HepG2 (cell line): Measurements from ENCODE around the gene TNRC18. TPM values are rescaled to one million over a fixed set of nuclear protein-coding genes. Genes with fewer than 3 reads are reported as not detected.
A peak's percentile ranks its signal among the peaks of the same experiment; 100 is the strongest.

Experiments used
- ARHGAP35 ChIP-seq: sonication (generic); formaldehyde crosslinking; IDR thresholded peaks from 2 replicates; pipeline ENCODE4 v1.9.0; 2022; ENCODE audit warnings: mild to moderate bottlenecking, inconsistent platforms, moderate library complexity, missing genetic modification reagents, borderline replicate concordance
- ATF1 ChIP-seq: IDR thresholded peaks from 2 replicates; pipeline ENCODE4 v1.6.1; 2016; ENCODE audit warnings: mild to moderate bottlenecking, control low read depth
- ATM ChIP-seq: fragments of 450-650 bp; IDR thresholded peaks from 2 replicates; pipeline ENCODE4 v1.7.1; 2017; ENCODE audit warnings: mild to moderate bottlenecking, borderline replicate concordance
- KDM1A ChIP-seq: IDR thresholded peaks from 2 replicates; pipeline ENCODE4 v1.6.1; 2016; ENCODE audit warnings: missing compliant biosample characterization
- KDM5A ChIP-seq: fragments of 200-600 bp; sonication (generic); IDR thresholded peaks from 2 replicates; pipeline ENCODE4 v1.7.0; 2018; ENCODE audit warnings: antibody characterized with exemption, mild to moderate bottlenecking, low read length, borderline replicate concordance
- KLF9 ChIP-seq: IDR thresholded peaks from 2 replicates; pipeline ENCODE4 v1.6.1; 2016; ENCODE audit warnings: low read depth
- MAFG ChIP-seq: sonication (generic); formaldehyde crosslinking; IDR thresholded peaks from 2 replicates; pipeline ENCODE4 v1.5.1; 2020; ENCODE audit warnings: mild to moderate bottlenecking, missing genetic modification reagents
- NFE2L1 ChIP-seq: sonication (generic); formaldehyde crosslinking; IDR thresholded peaks from 2 replicates; pipeline ENCODE4 v1.4.0; 2020; ENCODE audit warnings: missing genetic modification reagents, mild to moderate bottlenecking, borderline replicate concordance
- SIX1 ChIP-seq: sonication (generic); formaldehyde crosslinking; IDR thresholded peaks from 2 replicates; pipeline ENCODE4 v1.4.0; 2020; ENCODE audit warnings: missing genetic modification reagents, borderline replicate concordance
- SNRNP70 ChIP-seq: fragments of 200-400 bp; formaldehyde crosslinking; IDR thresholded peaks from 2 replicates; pipeline ENCODE4 v1.6.1; 2017; ENCODE audit warnings: mild to moderate bottlenecking, low read depth, low read length, moderate library complexity
- YEATS4 ChIP-seq: sonication (generic); formaldehyde crosslinking; IDR thresholded peaks from 2 replicates; pipeline ENCODE4 v1.4.0; 2020; ENCODE audit warnings: missing genetic modification reagents, borderline replicate concordance
- ZBTB20 ChIP-seq: sonication (generic); formaldehyde crosslinking; IDR thresholded peaks from 2 replicates; pipeline ENCODE4 v1.8.1; 2023; ENCODE audit warnings: missing genetic modification reagents, low read depth, mild to moderate bottlenecking, borderline replicate concordance
- ZNF550 ChIP-seq: sonication (generic); formaldehyde crosslinking; IDR thresholded peaks from 2 replicates; pipeline ENCODE4 v1.4.0; 2020; ENCODE audit warnings: mild to moderate bottlenecking, missing genetic modification reagents, borderline replicate concordance
- ZNF780A ChIP-seq: sonication (generic); formaldehyde crosslinking; IDR thresholded peaks from 2 replicates; pipeline ENCODE4 v1.8.0; 2022; ENCODE audit warnings: mild to moderate bottlenecking, missing genetic modification reagents, moderate library complexity
- ZNF788 ChIP-seq: sonication (generic); formaldehyde crosslinking; IDR thresholded peaks from 2 replicates; pipeline ENCODE4 v1.5.0; 2020; ENCODE audit warnings: mild to moderate bottlenecking, missing genetic modification reagents, borderline replicate concordance
- polyA plus RNA-seq, 8 experiments: library from polyadenylated mRNA; depleted of rRNA in 3 of 8; stranded (reverse) in 7 of 8; unstranded in 1 of 8; fragments of >200 nt; fragmentation: Illumina TruSeq in 4 of 8; extraction: Trizol in 4 of 8; gene quantifications; 2 replicates each; pipeline versions ENCODE4 v1.2.1 to v1.2.3, GENCODE V29; 2011 to 2016; ENCODE audit warnings: low read depth in 4 of 8, missing spikeins in 1 of 8, mixed read lengths in 1 of 8; ENCODE audit not compliant: insufficient read depth in 1 of 8
- total RNA-seq, 5 experiments: library from RNA; depleted of rRNA; stranded (reverse); fragments of >200 nt; fragmentation: Illumina TruSeq; extraction: Trizol; gene quantifications; 2 replicates each; pipeline ENCODE4 v1.2.3, GENCODE V29; 2016; ENCODE audit warnings: low read depth in 1 of 5
- TF ChIP-seq, protein P1 (sequence below): IDR thresholded peaks from 2 replicates; pipeline ENCODE4 v1.6.1; 2016; ENCODE audit warnings: missing compliant biosample characterization, missing genetic modification reagents, borderline replicate concordance
- TF ChIP-seq, protein P2 (sequence below): sonication (generic); formaldehyde crosslinking; IDR thresholded peaks from 2 replicates; pipeline ENCODE4 v1.8.1; 2022; ENCODE audit warnings: mild to moderate bottlenecking, missing genetic modification reagents
- TF ChIP-seq, protein P3 (sequence below): sonication (generic); formaldehyde crosslinking; IDR thresholded peaks from 2 replicates; pipeline ENCODE4 v1.8.0; 2022; ENCODE audit warnings: low read depth, missing genetic modification reagents
- TF ChIP-seq, protein P4 (sequence below): sonication (generic); formaldehyde crosslinking; IDR thresholded peaks from 2 replicates; pipeline ENCODE4 v1.4.0; 2020; ENCODE audit warnings: missing genetic modification reagents
- TF ChIP-seq, protein P5 (sequence below): IDR thresholded peaks from 2 replicates; pipeline ENCODE4 v1.6.1; 2016; ENCODE audit warnings: low read depth, control low read depth
- TF ChIP-seq, protein P6 (sequence below): sonication (generic); formaldehyde crosslinking; IDR thresholded peaks from 2 replicates; pipeline ENCODE4 v1.4.0; 2020; ENCODE audit warnings: mild to moderate bottlenecking, missing genetic modification reagents

Gene TNRC18
- total and polyA plus RNA-seq, 2 of the 13 experiments (the other 11 are each of a cell fraction or from before 2014, with no cell fraction given): 11.7 to 17.4 TPM

DNA sequence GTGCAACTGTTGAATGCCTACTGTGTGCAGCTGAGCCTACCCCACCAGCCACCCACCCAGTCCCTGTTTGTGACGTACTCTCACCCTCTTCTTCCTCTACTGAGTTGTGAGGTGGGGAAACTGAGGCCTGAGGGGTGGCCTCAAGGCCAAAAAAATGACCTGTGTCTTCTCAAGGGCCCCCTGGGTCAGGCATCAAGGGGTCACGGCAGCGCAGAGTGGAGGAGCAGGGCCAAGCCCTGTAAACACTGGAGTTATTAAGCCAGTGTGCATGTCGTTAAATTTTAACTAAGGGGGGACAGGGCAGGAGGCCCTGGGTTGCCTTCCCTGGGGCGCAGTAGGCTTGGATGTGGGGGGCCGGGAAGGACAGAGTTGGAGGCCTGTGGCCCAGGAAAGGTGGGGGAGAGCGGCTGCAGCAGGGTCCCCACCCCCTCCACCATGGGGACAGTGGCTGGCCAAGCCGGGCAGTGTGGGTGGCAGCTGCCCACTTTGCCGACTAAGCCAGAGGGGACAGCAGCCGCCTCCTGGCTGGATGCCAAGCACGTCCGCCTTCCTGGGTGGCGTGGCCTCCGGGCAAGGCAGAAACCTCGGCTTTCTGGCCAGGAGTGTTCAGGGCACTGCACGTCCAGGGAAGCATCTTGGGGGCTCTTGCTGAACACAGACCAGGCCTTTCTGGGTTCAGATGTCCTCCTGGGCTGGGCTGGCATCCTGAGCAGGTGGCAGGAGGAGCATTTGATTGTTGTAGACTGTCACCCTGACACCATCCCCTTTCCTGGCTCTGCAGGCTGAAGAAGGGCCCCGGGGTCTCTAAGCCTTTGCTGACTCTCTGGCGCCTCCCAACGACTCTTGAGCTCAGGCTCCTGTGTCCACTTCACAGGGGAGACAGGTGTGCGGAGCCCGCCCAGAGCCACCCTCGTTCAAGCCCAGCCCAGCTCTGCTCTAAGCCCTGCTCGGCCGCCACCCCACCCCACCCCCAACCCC, 139.0 kb downstream of the TNRC18 start (continued):
- TF ChIP-seq, protein P1, sequence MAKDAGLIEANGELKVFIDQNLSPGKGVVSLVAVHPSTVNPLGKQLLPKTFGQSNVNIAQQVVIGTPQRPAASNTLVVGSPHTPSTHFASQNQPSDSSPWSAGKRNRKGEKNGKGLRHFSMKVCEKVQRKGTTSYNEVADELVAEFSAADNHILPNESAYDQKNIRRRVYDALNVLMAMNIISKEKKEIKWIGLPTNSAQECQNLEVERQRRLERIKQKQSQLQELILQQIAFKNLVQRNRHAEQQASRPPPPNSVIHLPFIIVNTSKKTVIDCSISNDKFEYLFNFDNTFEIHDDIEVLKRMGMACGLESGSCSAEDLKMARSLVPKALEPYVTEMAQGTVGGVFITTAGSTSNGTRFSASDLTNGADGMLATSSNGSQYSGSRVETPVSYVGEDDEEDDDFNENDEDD: no peak; the same call in 1 of the 2 replicates
- no peak for TF ChIP-seq MAFG
- TF ChIP-seq, protein P2, sequence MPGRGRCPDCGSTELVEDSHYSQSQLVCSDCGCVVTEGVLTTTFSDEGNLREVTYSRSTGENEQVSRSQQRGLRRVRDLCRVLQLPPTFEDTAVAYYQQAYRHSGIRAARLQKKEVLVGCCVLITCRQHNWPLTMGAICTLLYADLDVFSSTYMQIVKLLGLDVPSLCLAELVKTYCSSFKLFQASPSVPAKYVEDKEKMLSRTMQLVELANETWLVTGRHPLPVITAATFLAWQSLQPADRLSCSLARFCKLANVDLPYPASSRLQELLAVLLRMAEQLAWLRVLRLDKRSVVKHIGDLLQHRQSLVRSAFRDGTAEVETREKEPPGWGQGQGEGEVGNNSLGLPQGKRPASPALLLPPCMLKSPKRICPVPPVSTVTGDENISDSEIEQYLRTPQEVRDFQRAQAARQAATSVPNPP (CRISPR knock-in tag): no peak
- TF ChIP-seq KDM1A: no peak
- TF ChIP-seq ATF1: no peak
- TF ChIP-seq, protein P3, sequence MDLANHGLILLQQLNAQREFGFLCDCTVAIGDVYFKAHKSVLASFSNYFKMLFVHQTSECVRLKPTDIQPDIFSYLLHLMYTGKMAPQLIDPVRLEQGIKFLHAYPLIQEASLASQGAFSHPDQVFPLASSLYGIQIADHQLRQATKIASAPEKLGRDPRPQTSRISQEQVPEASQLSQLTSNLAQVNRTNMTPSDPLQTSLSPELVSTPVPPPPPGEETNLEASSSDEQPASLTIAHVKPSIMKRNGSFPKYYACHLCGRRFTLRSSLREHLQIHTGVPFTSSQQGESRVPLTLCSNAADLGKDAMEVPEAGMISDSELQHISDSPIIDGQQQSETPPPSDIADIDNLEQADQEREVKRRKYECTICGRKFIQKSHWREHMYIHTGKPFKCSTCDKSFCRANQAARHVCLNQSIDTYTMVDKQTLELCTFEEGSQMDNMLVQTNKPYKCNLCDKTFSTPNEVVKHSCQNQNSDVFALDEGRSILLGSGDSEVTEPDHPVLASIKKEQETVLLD (CRISPR knock-in tag): no peak
- no peak for TF ChIP-seq NFE2L1 (CRISPR knock-in tag)
- TF ChIP-seq KLF9: no peak
- TF ChIP-seq, protein P4, sequence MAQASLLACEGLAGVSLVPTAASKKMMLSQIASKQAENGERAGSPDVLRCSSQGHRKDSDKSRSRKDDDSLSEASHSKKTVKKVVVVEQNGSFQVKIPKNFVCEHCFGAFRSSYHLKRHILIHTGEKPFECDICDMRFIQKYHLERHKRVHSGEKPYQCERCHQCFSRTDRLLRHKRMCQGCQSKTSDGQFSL (CRISPR knock-in tag): no peak
- TF ChIP-seq, protein P5, sequence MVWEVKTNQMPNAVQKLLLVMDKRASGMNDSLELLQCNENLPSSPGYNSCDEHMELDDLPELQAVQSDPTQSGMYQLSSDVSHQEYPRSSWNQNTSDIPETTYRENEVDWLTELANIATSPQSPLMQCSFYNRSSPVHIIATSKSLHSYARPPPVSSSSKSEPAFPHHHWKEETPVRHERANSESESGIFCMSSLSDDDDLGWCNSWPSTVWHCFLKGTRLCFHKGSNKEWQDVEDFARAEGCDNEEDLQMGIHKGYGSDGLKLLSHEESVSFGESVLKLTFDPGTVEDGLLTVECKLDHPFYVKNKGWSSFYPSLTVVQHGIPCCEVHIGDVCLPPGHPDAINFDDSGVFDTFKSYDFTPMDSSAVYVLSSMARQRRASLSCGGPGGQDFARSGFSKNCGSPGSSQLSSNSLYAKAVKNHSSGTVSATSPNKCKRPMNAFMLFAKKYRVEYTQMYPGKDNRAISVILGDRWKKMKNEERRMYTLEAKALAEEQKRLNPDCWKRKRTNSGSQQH (CRISPR knock-in tag): no peak
- no peak; the same call in 1 of the 2 replicates for TF ChIP-seq KDM5A
- TF ChIP-seq ATM: no peak
- no peak for TF ChIP-seq ZNF780A (CRISPR knock-in tag)
- no peak for TF ChIP-seq ZBTB20
- TF ChIP-seq, protein P6, sequence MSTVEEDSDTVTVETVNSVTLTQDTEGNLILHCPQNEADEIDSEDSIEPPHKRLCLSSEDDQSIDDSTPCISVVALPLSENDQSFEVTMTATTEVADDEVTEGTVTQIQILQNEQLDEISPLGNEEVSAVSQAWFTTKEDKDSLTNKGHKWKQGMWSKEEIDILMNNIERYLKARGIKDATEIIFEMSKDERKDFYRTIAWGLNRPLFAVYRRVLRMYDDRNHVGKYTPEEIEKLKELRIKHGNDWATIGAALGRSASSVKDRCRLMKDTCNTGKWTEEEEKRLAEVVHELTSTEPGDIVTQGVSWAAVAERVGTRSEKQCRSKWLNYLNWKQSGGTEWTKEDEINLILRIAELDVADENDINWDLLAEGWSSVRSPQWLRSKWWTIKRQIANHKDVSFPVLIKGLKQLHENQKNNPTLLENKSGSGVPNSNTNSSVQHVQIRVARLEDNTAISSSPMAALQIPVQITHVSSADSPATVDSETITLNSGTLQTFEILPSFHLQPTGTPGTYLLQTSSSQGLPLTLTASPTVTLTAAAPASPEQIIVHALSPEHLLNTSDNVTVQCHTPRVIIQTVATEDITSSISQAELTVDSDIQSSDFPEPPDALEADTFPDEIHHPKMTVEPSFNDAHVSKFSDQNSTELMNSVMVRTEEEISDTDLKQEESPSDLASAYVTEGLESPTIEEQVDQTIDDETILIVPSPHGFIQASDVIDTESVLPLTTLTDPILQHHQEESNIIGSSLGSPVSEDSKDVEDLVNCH (CRISPR knock-in tag): no peak
- 0 out of 2 replicates have a peak, but pooled peaks have one; percentile 10 for TF ChIP-seq SIX1
- no peak for TF ChIP-seq ZNF550 (CRISPR knock-in tag)
- no peak for TF ChIP-seq SNRNP70
- no peak; the same call in 1 of the 2 replicates for TF ChIP-seq ZNF788 (CRISPR knock-in tag)
- TF ChIP-seq YEATS4 (CRISPR knock-in tag): peak; percentile 60; the same call in 1 of the 2 replicates
- TF ChIP-seq ARHGAP35 (CRISPR knock-in tag): no peak
